ENCODE results near the gene TDP2.

TDP2 gene

GRCh38 chr6:24692003-24692402 lies 25.3 kb upstream of the TDP2 start:
- in situ Hi-C loops (cut with HindIII; ENCODE audit: low sequenced_read_pairs): loop anchor here (5.0 kb wide), 1 partner anchor 105 kb away; no protein-coding TSS in a partner anchor
- no peak for DNase-seq (ENCODE audit: low read depth)
- H3K4me3 ChIP-seq (ENCODE audit: low read depth, low read length): no peak overlapping the region
- TF ChIP-seq CTCF (IDR thresholded peaks at IDR 0.05; ENCODE audit: low read depth, low read length, missing control alignments): no peak

GRCh38 chr6:24691550-24691949 lies 24.9 kb upstream of the TDP2 start:
- no peak for TF ChIP-seq CTCF (IDR thresholded peaks at IDR 0.05; ENCODE audit: low read depth, low read length, missing control alignments)
- no peak for DNase-seq (ENCODE audit: low read depth)
- no peak overlapping the region for H3K4me3 ChIP-seq (ENCODE audit: low read depth, low read length)
- in situ Hi-C loops (cut with HindIII; ENCODE audit: low sequenced_read_pairs): loop anchor here (5.0 kb wide), 1 partner anchor 104 kb away; no protein-coding TSS in a partner anchor

- no peak overlapping the region for H3K4me3 ChIP-seq (ENCODE audit: low read depth, low read length)
- DNase-seq (ENCODE audit: low read depth): no peak
- in situ Hi-C loops (cut with HindIII; ENCODE audit: low sequenced_read_pairs): loop anchor here (5.0 kb wide), 1 partner anchor 103 kb away; no protein-coding TSS in a partner anchor
- TF ChIP-seq CTCF (IDR thresholded peaks at IDR 0.05; ENCODE audit: low read depth, low read length, missing control alignments): no peak
Measured at GRCh38 chr6:24690593-24690992, 23.9 kb upstream of the TDP2 start.

GRCh38 chr6:24689964-24690363 lies 23.3 kb upstream of the TDP2 start:
- in situ Hi-C loops (cut with HindIII; ENCODE audit: low sequenced_read_pairs): loop anchor here (5.0 kb wide), 1 partner anchor 103 kb away; no protein-coding TSS in a partner anchor

GRCh38 chr6:24686946-24687345 lies 20.2 kb upstream of the TDP2 start:
- no peak for TF ChIP-seq CTCF (IDR thresholded peaks at IDR 0.05; ENCODE audit: low read depth, low read length, missing control alignments)
- in situ Hi-C loops (cut with HindIII; ENCODE audit: low sequenced_read_pairs): no loop called here
- DNase-seq (ENCODE audit: low read depth): no peak
- H3K4me3 ChIP-seq (ENCODE audit: low read depth, low read length): no peak overlapping the region

More at GRCh38 chr6:24689964-24690363, 23.3 kb upstream of the TDP2 start:
- DNase-seq (ENCODE audit: low read depth): no peak
- no peak overlapping the region for H3K4me3 ChIP-seq (ENCODE audit: low read depth, low read length)
- TF ChIP-seq CTCF (IDR thresholded peaks at IDR 0.05; ENCODE audit: low read depth, low read length, missing control alignments): no peak

GRCh38 chr6:24686408-24686807 lies 19.7 kb upstream of the TDP2 start:
- in situ Hi-C loops (cut with HindIII; ENCODE audit: low sequenced_read_pairs): no loop called here
- no peak for TF ChIP-seq CTCF (IDR thresholded peaks at IDR 0.05; ENCODE audit: low read depth, low read length, missing control alignments)
- H3K4me3 ChIP-seq (ENCODE audit: low read depth, low read length): no peak overlapping the region
- no peak for DNase-seq (ENCODE audit: low read depth)
